ENCODE results near the gene CCDC126.
A peak's percentile ranks its signal among the peaks of the same experiment; 100 is the strongest.
"Not testable (repeated sequence)": the region's sequence is repeated elsewhere in the genome, so short reads cannot be mapped to it uniquely, and the experiment has no call there.

Gene CCDC126

GRCh38 chr7:23597094-23598091 is at the start of gene CCDC126:
CCDC126 (plus strand) TSS chr7:23597382; CDS start chr7:23611316, 13,934 bp downstream.
- peak within 1 kb of the TSS; percentile 76 for H3K27ac ChIP-seq
- DNase-seq (ENCODE audit: low read depth, low spot score) = peak; percentile 24

GRCh38 chr7:23547662-23548061 is 49.5 kb upstream of the CCDC126 start:
- no peak for DNase-seq (ENCODE audit: low read depth, low spot score)
- H3K27ac ChIP-seq = no peak overlapping the region

- no peak overlapping the region for H3K27ac ChIP-seq
- no peak for DNase-seq (ENCODE audit: low read depth, low spot score)
Observed at GRCh38 chr7:23558303-23558702, 38.9 kb upstream of the CCDC126 start.

GRCh38 chr7:23570592-23571200 is 26.5 kb upstream of the CCDC126 start:
- no peak for DNase-seq (ENCODE audit: low read depth, low spot score)
- H3K27ac ChIP-seq = no peak overlapping the region

GRCh38 chr7:23581975-23582374 is 15.2 kb upstream of the CCDC126 start:
- H3K27ac ChIP-seq; DNase-seq (ENCODE audit: low read depth, low spot score): not testable (repeated sequence)

GRCh38 chr7:23585304-23585703 is 11.9 kb upstream of the CCDC126 start:
- not testable (repeated sequence) for DNase-seq (ENCODE audit: low read depth, low spot score)

GRCh38 chr7:23586159-23586558 is 11.0 kb upstream of the CCDC126 start:
- H3K27ac ChIP-seq = no peak overlapping the region

More at GRCh38 chr7:23585304-23585703, 11.9 kb upstream of the CCDC126 start:
- not testable (repeated sequence) for H3K27ac ChIP-seq

GRCh38 chr7:23590529-23590928 is 6.7 kb upstream of the CCDC126 start:
- DNase-seq (ENCODE audit: low read depth, low spot score) = no peak
- H3K27ac ChIP-seq = no peak overlapping the region

More at GRCh38 chr7:23586159-23586558, 11.0 kb upstream of the CCDC126 start:
- no peak for DNase-seq (ENCODE audit: low read depth, low spot score)

GRCh38 chr7:23593706-23594105 is 3.5 kb upstream of the CCDC126 start:
- no peak for DNase-seq (ENCODE audit: low read depth, low spot score)

GRCh38 chr7:23594879-23595604 is 2.1 kb upstream of the CCDC126 start:
- peak; percentile 18 for DNase-seq (ENCODE audit: low read depth, low spot score)
- H3K27ac ChIP-seq = peak overlapping the region; percentile 3

More at GRCh38 chr7:23593706-23594105, 3.5 kb upstream of the CCDC126 start:
- no peak overlapping the region for H3K27ac ChIP-seq

GRCh38 chr7:23598296-23598695 is 1.1 kb downstream of the CCDC126 start:
- peak overlapping the region; percentile 76 for H3K27ac ChIP-seq
- no peak for DNase-seq (ENCODE audit: low read depth, low spot score)

- no peak for DNase-seq (ENCODE audit: low read depth, low spot score)
- no peak overlapping the region for H3K27ac ChIP-seq
Observed at GRCh38 chr7:23600236-23600635, 3.1 kb downstream of the CCDC126 start.

- DNase-seq (ENCODE audit: low read depth, low spot score) = no peak
- H3K27ac ChIP-seq = no peak overlapping the region
Observed at GRCh38 chr7:23603632-23604295, 6.6 kb downstream of the CCDC126 start.

GRCh38 chr7:23604296-23604640 is 7.1 kb downstream of the CCDC126 start:
- DNase-seq (ENCODE audit: low read depth, low spot score) = no peak

GRCh38 chr7:23607130-23607529 is 9.9 kb downstream of the CCDC126 start:
- no peak for DNase-seq (ENCODE audit: low read depth, low spot score)
- H3K27ac ChIP-seq = no peak overlapping the region

More at GRCh38 chr7:23604296-23604640, 7.1 kb downstream of the CCDC126 start:
- no peak overlapping the region for H3K27ac ChIP-seq

GRCh38 chr7:23607866-23608265 is 10.7 kb downstream of the CCDC126 start:
- DNase-seq (ENCODE audit: low read depth, low spot score) = no peak
- H3K27ac ChIP-seq = no peak overlapping the region

- no peak overlapping the region for H3K27ac ChIP-seq
- DNase-seq (ENCODE audit: low read depth, low spot score) = no peak
Observed at GRCh38 chr7:23615331-23615730, 18.1 kb downstream of the CCDC126 start.

GRCh38 chr7:23616593-23616992 is 19.4 kb downstream of the CCDC126 start:
- H3K27ac ChIP-seq = no peak overlapping the region
- DNase-seq (ENCODE audit: low read depth, low spot score) = no peak

GRCh38 chr7:23617482-23617881 is 20.3 kb downstream of the CCDC126 start:
- DNase-seq (ENCODE audit: low read depth, low spot score) = no peak
- H3K27ac ChIP-seq = no peak overlapping the region

- no peak for DNase-seq (ENCODE audit: low read depth, low spot score)
- no peak overlapping the region for H3K27ac ChIP-seq
Observed at GRCh38 chr7:23618241-23618640, 21.1 kb downstream of the CCDC126 start.
